NT2/D1 (cell line): ENCODE data around the gene DHH.
"Not testable (repeated sequence)": the region's sequence is repeated elsewhere in the genome, so short reads cannot be mapped to it uniquely, and the experiment has no call there.

Source experiments
- DNase-seq: peaks from one replicate; pipeline ENCODE4 v3.0.0-alpha.2; 2011; ENCODE audit warnings: low read depth, low spot score
- H3K27me3 ChIP-seq: 2 replicates; pipeline ENCODE4 v1.6.0; 2011; ENCODE audit warnings: mild to moderate bottlenecking; ENCODE audit not compliant: insufficient read length, insufficient read depth
- H3K36me3 ChIP-seq: 2 replicates; pipeline ENCODE4 v1.6.1; 2011; ENCODE audit warnings: mild to moderate bottlenecking, low read length, mixed read lengths; ENCODE audit not compliant: insufficient read depth, insufficient read length
- H3K4me1 ChIP-seq: 2 replicates; pipeline ENCODE4 v1.5.1; 2011; ENCODE audit not compliant: insufficient read depth, insufficient read length
- H3K4me3 ChIP-seq: 2 replicates; pipeline ENCODE4 v1.5.1; 2011; ENCODE audit warnings: low read depth; ENCODE audit not compliant: insufficient read length
- H3K9ac ChIP-seq: 2 replicates; pipeline ENCODE4 v1.6.0; 2011; ENCODE audit warnings: low read depth; ENCODE audit not compliant: insufficient read length
- H3K9me3 ChIP-seq: 2 replicates; pipeline ENCODE4 v1.5.1; 2011; ENCODE audit warnings: mild to moderate bottlenecking, low read length; ENCODE audit not compliant: insufficient read depth
- SUZ12 ChIP-seq: IDR thresholded peaks from 2 replicates; pipeline ENCODE4 v1.6.1; 2011; ENCODE audit not compliant: insufficient read length, insufficient read depth; ENCODE audit errors: extremely low read depth
- YY1 ChIP-seq: IDR thresholded peaks from 2 replicates; pipeline ENCODE4 v1.6.1; 2011; ENCODE audit not compliant: insufficient read length, insufficient read depth
- ZNF274 ChIP-seq: IDR thresholded peaks from 2 replicates; pipeline ENCODE4 v1.6.1; 2011; ENCODE audit warnings: mild to moderate bottlenecking, low read depth, low read length

The DHH gene

DNA sequence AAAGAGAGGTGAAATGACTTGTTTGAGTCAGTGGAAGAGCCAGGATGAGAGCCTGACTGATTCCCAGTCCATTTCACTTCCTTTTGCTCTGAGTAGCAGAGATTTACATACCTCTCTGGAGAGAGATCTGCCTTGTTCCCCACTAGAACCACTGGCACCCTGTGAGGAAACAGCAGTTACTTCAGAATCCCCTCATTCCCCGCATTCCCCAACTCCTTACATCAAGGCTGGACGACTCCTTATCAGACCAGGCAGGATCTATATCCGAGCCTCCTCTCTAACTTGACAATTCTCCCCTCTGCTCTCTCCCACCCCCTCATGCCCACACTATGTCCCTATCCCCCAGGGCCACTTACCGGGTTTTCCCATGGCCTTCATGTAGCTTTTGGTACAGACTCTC is 28.5 kb downstream of the DHH start:
- peaks cover 7% of the 10 kb centered on the region for H3K36me3 ChIP-seq

DNA sequence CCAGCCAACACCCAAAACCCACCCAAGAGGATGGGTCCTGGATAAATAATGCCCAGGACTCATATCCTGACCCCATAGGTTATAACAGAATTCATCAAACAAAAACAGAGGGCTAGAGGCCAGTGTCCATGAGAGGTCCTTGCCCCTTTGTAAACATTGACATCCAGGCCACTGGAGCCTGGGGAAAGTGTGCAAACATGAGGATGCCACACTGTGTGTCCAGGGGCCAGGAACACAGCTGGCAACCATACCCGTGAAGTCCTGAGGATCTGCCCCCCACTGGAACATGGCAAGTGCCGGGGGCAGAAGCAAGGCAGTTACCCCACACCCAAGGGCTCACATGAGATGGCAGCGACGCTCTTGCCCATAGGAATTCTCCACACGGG is 29.8 kb downstream of the DHH start:
- H3K27me3 ChIP-seq, result peaks cover 8% of the 10 kb centered on the region
- peaks cover 9% of the 10 kb centered on the region for H3K4me1 ChIP-seq
- TF ChIP-seq SUZ12 (no peak), YY1 (no peak)
- H3K9ac ChIP-seq, result no peak overlapping the region
- no peak overlapping the region for H3K4me3 ChIP-seq
- DNase-seq, result no peak
- peaks cover 7% of the 10 kb centered on the region for H3K36me3 ChIP-seq
- no peaks in the 10 kb centered on the region for H3K9me3 ChIP-seq

More for the DNA sequence above, 28.5 kb downstream of the DHH start:
- H3K4me1 ChIP-seq, result peaks cover 9% of the 10 kb centered on the region
- TF ChIP-seq YY1 (no peak), SUZ12 (no peak), ZNF274 (no peak)
- peak overlapping the region; percentile 57 for H3K9ac ChIP-seq
- no peak overlapping the region for H3K4me3 ChIP-seq
- DNase-seq, result peak; percentile 33
- H3K27me3 ChIP-seq, result peaks cover 8% of the 10 kb centered on the region
- no peaks in the 10 kb centered on the region for H3K9me3 ChIP-seq

DNA sequence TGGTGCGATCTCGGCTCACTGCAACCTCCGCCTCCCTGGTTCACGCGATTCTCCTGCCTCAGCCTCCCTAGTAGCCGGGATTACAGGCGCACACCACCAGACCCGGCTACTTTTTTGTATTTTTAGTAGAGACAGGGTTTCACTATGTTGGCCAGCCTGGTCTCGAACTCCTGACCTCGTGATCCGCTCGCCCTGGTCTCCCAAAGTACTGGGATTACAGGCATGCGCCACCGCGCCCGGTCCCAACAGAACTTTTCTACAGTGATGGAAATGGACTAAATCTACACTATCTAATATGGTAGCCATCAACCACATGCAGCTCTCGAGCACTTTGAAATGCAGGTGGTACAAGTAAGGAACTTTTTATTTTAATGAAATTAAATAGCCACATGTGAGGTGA is 32.7 kb downstream of the DHH start:
- H3K36me3 ChIP-seq, result peaks cover 25% of the 10 kb centered on the region
- not testable (repeated sequence) for H3K9ac ChIP-seq, H3K9me3 ChIP-seq, H3K27me3 ChIP-seq, H3K4me3 ChIP-seq, DNase-seq
- peaks cover 14% of the 10 kb centered on the region for H3K4me1 ChIP-seq

DNA sequence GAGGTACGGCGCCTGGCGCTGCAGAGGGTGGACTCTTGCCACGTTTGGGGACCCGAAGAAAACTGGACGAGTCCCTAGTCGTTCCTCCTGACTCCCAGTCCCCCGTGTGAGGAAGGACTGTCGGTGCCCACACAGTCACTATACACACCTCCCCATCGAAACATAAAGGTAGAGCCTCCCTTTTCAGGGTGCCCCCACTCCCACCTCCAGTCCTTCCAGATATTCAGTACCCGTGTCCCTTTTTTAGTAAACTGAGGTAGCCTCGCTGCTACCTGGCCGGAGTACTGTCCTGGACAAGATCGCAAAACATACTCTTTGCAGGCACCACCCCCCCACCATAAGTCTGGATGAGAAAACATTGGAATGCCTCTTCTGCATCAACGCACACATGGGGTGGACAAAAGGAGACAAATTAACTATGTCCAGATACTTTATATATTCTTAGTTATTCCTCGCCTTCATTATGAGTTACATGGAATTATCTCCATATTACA is 33.4 kb downstream of the DHH start:
- peak overlapping the region; percentile 96 for H3K9ac ChIP-seq
- DNase-seq, result no peak

DNA sequence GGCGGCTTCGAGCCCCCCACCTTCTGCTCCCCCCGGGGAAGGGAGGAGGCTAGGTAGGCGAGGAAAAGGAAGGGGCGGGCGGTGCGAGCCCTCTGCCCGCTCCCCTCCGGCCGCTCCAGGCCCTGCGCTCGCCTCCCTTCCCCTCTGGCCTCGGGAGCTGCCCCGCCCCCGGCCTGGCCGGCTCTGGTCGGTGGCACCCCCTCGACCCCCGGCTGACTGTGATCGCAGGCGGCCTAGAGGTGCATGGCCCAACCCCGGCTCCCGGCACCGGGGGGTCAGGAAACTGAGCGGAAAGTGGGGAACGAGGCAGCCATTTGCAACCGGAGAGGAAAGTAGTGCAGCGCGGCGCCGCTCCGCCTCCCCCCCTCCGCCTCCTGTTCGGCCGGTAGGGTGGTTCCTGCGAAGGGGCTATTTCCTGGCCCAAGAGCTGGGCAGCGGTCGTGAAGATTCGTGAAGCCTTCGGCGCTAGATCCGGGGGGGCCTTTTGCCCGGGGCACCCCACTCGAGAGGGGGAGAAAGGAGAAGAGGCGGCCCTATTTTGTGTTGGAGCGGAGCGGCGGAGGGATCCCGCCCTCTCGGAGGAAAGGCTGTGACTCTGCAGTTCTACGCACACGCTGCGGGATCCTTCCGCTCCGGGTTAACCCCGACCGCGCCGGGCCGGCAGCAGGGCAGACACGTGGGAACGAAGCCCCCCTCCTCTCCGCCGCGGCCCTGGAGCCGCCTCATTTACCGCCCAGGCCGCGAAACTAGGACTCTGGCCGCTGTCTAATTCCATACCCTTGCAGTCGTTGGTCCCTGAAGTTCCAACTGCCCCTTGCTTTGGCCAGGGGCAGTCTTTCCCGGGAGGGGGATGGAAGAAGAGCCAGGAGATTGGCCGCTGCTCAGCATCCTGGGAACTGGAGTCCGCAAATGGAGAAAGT is 34.1 kb downstream of the DHH start, which contains the start of gene KMT2D:
KMT2D (minus strand) TSS at position 558 of the 920 bp plus-strand sequence. CDS start 5,470 bp downstream, outside the sequence.
- TF ChIP-seq ZNF274 (no peak), YY1 (peak; percentile 67), SUZ12 (no peak)
- peak; percentile 94 for DNase-seq
- Histone ChIP-seq H3K27me3 (no peaks in the 10 kb centered on the region), H3K36me3 (peaks cover 31% of the 10 kb centered on the region), H3K4me1 (peaks cover 14% of the 10 kb centered on the region), H3K9me3 (no peaks in the 10 kb centered on the region), H3K4me3 (peak within 1 kb of the TSS; percentile 89), H3K9ac (peak within 1 kb of the TSS; percentile 96)

More for the DNA sequence above, 33.4 kb downstream of the DHH start:
- peak overlapping the region; percentile 89 for H3K4me3 ChIP-seq
- H3K27me3 ChIP-seq, result no peaks in the 10 kb centered on the region
- no peak for TF ChIP-seq YY1
- no peak for TF ChIP-seq ZNF274
- TF ChIP-seq SUZ12, result no peak
- H3K9me3 ChIP-seq, result no peaks in the 10 kb centered on the region
- H3K36me3 ChIP-seq, result peaks cover 28% of the 10 kb centered on the region
- peaks cover 14% of the 10 kb centered on the region for H3K4me1 ChIP-seq

DNA sequence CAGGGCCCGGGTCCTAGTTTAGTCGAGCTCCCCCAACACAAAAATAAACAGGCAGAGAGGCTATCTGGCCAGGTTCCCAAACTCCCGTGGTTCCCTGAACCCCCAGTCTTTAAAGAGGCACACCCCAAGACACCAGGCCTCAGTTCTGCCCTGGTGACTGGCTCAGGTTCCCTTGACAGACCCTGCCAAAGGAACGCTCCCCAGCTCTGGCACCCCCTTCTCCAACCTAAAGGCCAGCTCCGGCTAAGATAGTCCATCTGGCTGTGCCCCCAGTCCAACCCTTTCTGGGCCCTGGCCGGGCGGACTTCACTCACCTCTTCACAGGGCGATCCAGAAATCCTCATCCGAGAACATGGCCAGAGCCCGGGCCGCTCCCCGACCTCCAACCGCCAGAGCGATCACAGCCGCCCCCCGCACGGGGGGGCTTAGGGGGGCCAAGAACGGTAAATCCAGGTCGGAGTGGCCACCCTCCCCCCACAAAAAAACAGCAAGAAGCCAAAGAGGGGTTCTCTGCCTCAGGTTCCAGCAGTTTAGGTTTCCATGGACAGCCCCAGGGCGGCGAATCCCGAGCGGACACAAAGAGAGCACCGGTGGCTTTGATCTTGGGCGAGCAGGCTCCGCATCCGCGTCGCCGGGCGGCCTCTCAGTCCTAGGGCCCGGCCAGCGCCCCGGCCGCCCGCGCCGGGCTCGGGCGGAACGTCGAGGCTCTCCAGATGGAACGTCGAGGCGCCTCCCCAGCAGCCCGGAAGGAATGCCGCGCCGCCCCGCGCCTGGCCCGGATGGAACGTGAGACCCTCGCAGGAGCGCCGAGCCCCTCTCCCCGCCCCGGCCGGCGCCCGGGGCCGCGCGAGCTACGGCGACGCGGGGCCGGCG is 35.1 kb downstream of the DHH start:
- peaks cover 14% of the 10 kb centered on the region for H3K4me1 ChIP-seq
- TF ChIP-seq YY1 (no peak), SUZ12 (no peak), ZNF274 (no peak)
- H3K9ac ChIP-seq, result peak overlapping the region; percentile 96
- H3K4me3 ChIP-seq, result peak overlapping the region; percentile 89
- DNase-seq, result no peak
- peaks cover 34% of the 10 kb centered on the region for H3K36me3 ChIP-seq
- no peaks in the 10 kb centered on the region for H3K27me3 ChIP-seq
- H3K9me3 ChIP-seq, result no peaks in the 10 kb centered on the region

DNA sequence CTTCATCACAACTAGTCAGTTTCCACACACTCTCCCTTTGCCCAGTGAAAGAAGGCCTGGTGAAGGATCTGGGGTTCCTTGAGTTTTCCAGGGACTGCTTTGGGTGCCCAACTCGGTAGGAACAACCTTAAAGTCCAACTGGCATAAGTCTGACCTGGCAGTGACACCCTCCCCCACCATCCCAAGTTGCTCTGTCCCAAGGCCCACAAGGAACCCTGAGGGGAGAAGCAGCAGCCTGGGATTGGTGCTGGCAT is 35.6 kb downstream of the DHH start:
- peaks cover 14% of the 10 kb centered on the region for H3K4me1 ChIP-seq
- TF ChIP-seq SUZ12, result no peak
- TF ChIP-seq YY1, result no peak
- no peak for TF ChIP-seq ZNF274
- peaks cover 39% of the 10 kb centered on the region for H3K36me3 ChIP-seq
- no peaks in the 10 kb centered on the region for H3K9me3 ChIP-seq
- peak overlapping the region; percentile 89 for H3K4me3 ChIP-seq
- no peaks in the 10 kb centered on the region for H3K27me3 ChIP-seq
- H3K9ac ChIP-seq, result peak overlapping the region; percentile 96
- DNase-seq, result no peak
